Adrenal gland (tissue), 12 donors: ENCODE results near the gene GNAT1. TPM values are rescaled to one million over a fixed set of nuclear protein-coding genes. Genes with fewer than 3 reads are reported as not detected.

ENCODE experiments used
- DNase-seq, 7 donors: peaks; one replicate each; pipeline ENCODE4 v3.0.0-alpha.2; 2019 to 2020
- H3K27ac ChIP-seq, 5 donors: fragments of 200-600 bp; sonication (generic) in 4 of 5; 1 replicate in 3 of 5; 2 replicates in 2 of 5; pipeline versions ENCODE4 v1.5.1 to v1.8.0; 2016 to 2020; ENCODE audit warnings: mild to moderate bottlenecking in 1 of 5
- H3K27me3 ChIP-seq: fragments of 200-600 bp; 2 replicates; pipeline ENCODE4 v1.8.0; 2021
- H3K36me3 ChIP-seq, 2 donors: fragments of 200-600 bp; replicated peaks in 1 of 2; 1 replicate in 1 of 2; 2 replicates in 1 of 2; pipeline versions ENCODE4 v1.5.1 to v1.8.0; 2018 to 2022
- H3K4me1 ChIP-seq, 2 donors: fragments of 200-600 bp; replicated peaks in 1 of 2; 1 replicate in 1 of 2; 2 replicates in 1 of 2; pipeline versions ENCODE4 v1.5.1 to v1.8.0; 2018 to 2021
- H3K4me3 ChIP-seq, 4 donors: fragments of 200-600 bp; sonication (generic) in 3 of 4; one replicate each; pipeline ENCODE4 v1.5.1; 2016 to 2018
- H3K9me3 ChIP-seq, 3 donors: fragments of 200-600 bp; sonication (generic) in 1 of 3; replicated peaks in 1 of 3; 1 replicate in 2 of 3; 2 replicates in 1 of 3; pipeline versions ENCODE4 v1.5.1 to v1.8.0; 2016 to 2021
- POLR2A ChIP-seq, 2 donors: fragments of 450-650 bp; IDR thresholded peaks; one replicate each; pipeline ENCODE4 v1.6.1; 2017; ENCODE audit warnings: antibody characterized with exemption in 2 of 2, mild to moderate bottlenecking in 2 of 2, moderate library complexity in 1 of 2
- WGBS, 4 donors: extraction: QIAGEN DNeasy Blood & Tissue Kit in 2 of 4; methylation state at CpG; one replicate each; pipeline versions ENCODE4 v1.1.5 to v1.1.7; 2013 to 2017; 5-methylcytosine and 5-hydroxymethylcytosine counted together
- intact Hi-C, 2 donors: fragments of 100-400 bp; cut with DNase I; formaldehyde crosslinking; loops; one replicate each; pipeline versions ENCODE4 v1.14.1 to v1.15.0; 2022 to 2023
- polyA plus RNA-seq, 3 donors: library from polyadenylated mRNA; stranded (reverse); fragments of 200-250 nt in 2 of 3; fragments of 350-450 nt in 1 of 3; fragmentation: Illumina TruSeq in 1 of 3; extraction: RNeasy Lipid Tissue Mini Kit (QIAGEN cat#74804) in 1 of 3; gene quantifications; one replicate each; pipeline ENCODE4 v1.2.3, GENCODE V29; 2013 to 2014
- total RNA-seq, 9 donors: library from RNA; depleted of rRNA in 4 of 9; stranded (reverse); fragments of >200 nt in 4 of 9; fragments of 120-200 nt in 1 of 9; fragmentation: NEBNext Ultra II Directional in 1 of 9; extraction: Animal tissue kit (Norgen Biotek cat#: 25700) in 1 of 9; gene quantifications; one replicate each; pipeline versions ENCODE4 v1.1.0 to v1.2.4, GENCODE V29; 2013 to 2023
- TF ChIP-seq, protein P1 (sequence below), 6 experiments: fragments of 450-650 bp in 4 of 6; fragments of 200-600 bp in 2 of 6; sonication (generic) in 1 of 6; IDR thresholded peaks; 1 replicate in 5 of 6; 2 replicates in 1 of 6; pipeline versions ENCODE4 v1.5.1 to v1.8.0; 2016 to 2021; ENCODE audit warnings: antibody characterized with exemption in 6 of 6, mild to moderate bottlenecking in 2 of 6, moderate library complexity in 1 of 6
- donor health status: healthy with polysubstance abuse.
- donor health status: Bipolar disorder and iron deficiency.
- donor health status: DM: yes; HTN: yes; CAD: no.
- donor health status: DM: no; HTN: no; CAD: no.
- donor health status: DM: no; HTN: no; CAD: no.
- donor health status: DM: yes; HTN: yes; CAD: no.

Gene GNAT1
- total and polyA plus RNA-seq, 12 donors: not detected

DNA sequence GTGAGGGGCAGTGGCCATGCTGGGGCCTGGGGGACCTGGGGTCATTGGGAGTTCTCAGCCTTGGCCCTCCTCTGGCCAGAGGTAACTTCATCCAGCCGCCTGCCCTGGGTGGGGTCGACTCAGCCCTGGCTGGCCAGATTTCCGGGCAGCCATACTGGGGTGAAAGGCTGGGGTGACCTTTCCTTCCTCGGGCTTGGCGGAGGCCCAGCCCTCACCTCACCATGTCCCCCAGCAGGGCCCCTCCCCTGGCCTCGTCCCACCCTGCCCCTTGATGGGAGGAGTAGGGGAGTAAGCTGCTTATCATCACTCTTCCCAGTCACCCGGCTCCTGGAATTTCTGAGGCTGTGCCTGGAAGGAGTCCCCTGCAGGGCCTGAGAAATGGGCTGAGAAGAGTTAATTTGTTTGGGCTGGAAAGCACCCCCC lies 30.8 kb upstream of the GNAT1 start:
- intact Hi-C loops: no loop called here
- H3K4me1 ChIP-seq: peaks cover 13 to 21% of the 10 kb centered on the region in 2 donors
- TF ChIP-seq POLR2A (IDR thresholded peaks at IDR 0.05): no peak
- TF ChIP-seq, protein P1, sequence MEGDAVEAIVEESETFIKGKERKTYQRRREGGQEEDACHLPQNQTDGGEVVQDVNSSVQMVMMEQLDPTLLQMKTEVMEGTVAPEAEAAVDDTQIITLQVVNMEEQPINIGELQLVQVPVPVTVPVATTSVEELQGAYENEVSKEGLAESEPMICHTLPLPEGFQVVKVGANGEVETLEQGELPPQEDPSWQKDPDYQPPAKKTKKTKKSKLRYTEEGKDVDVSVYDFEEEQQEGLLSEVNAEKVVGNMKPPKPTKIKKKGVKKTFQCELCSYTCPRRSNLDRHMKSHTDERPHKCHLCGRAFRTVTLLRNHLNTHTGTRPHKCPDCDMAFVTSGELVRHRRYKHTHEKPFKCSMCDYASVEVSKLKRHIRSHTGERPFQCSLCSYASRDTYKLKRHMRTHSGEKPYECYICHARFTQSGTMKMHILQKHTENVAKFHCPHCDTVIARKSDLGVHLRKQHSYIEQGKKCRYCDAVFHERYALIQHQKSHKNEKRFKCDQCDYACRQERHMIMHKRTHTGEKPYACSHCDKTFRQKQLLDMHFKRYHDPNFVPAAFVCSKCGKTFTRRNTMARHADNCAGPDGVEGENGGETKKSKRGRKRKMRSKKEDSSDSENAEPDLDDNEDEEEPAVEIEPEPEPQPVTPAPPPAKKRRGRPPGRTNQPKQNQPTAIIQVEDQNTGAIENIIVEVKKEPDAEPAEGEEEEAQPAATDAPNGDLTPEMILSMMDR (IDR thresholded peaks at IDR 0.05): no peak
- no peaks in the 10 kb centered on the region for H3K36me3 ChIP-seq
- H3K4me3 ChIP-seq: no peak overlapping the region
- H3K27me3 ChIP-seq: no peaks in the 10 kb centered on the region
- H3K9me3 ChIP-seq: no peaks in the 10 kb centered on the region
- H3K27ac ChIP-seq: peak overlapping the region in 2 of 5 donors; percentile 3 to 65
- 45 to 70% (median 63%) methylated on average over 2 to 7 of the region's 7 CpGs for WGBS, 4 donors
- peak in 4 of 7 donors; percentile 24 to 61 (median 47) for DNase-seq

DNA sequence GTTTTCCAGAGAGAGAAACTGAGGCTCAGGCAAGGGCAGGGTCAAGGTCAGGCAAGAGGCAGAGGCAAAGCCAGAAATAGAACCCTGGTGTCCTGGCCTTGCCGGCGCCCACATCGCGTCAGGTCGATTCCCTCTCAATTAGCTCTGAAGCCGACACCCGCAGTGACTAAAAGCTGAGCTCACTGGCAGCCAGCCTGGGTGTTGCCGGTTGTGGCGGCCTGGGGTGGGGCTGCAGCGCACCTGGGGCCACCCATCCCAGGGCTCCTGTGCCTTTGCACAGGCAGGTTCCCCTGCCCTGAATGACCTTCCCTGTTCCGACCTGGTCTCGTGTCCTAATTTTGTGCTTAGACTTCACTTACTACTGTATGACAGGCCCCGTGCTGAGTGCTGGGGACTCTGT lies 30.1 kb upstream of the GNAT1 start:
- Histone ChIP-seq H3K27ac (peak overlapping the region in 2 of 5 donors; percentile 19 to 65), H3K9me3 (no peaks in the 10 kb centered on the region), H3K4me1 (peaks cover 14 to 19% of the 10 kb centered on the region in 2 donors), H3K36me3 (no peaks in the 10 kb centered on the region), H3K27me3 (no peaks in the 10 kb centered on the region), H3K4me3 (no peak overlapping the region)
- no peak for DNase-seq
- intact Hi-C loops: no loop called here
- WGBS, 4 donors: 71 to 83% (median 78%) methylated on average over 3 to 13 of the region's 13 CpGs
- TF ChIP-seq, protein P1 (IDR thresholded peaks at IDR 0.05): no peak
- TF ChIP-seq POLR2A (IDR thresholded peaks at IDR 0.05): no peak

DNA sequence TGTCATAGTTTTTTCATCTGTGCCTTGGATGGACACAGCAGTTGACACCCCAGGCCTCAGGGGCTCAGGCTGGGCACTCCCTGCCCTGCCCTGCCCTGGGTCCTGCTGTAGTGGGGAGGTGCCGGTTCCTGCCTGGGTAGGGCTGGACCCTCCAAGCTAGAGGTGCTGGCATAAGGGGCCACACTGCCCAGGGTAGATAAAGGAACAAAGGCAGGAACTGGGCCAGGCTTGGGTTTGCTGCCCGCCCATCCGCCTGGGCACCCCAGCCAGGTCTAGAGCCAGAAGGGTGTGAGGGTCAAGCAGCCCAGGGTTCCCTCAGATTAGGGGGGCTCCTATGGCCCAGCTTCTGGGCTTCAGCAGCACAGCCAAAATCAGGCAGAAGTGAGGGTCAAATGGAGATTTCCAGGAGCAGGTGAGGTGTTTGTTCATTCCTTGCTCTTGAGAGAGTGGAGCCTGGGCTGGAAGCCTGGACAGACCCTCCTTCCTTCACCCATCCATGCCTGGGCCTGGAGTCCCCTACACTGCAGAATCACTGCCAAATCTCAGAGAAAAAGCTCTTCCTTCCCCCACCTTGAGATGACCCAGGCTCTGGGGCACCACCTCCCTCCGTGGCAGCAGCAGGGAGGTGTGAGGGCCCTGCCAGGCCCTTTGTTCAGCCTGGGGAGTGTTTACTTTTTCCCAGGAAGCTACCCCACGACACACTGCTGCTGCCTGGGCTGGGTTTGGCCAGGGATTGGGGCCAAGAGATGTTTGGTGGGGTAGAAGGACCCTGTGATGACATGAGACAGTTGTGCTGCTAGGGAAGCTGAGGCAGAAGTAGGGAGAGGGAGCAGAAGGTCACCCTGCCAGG lies 29.2 kb upstream of the GNAT1 start:
- Histone ChIP-seq H3K4me3 (no peak overlapping the region), H3K9me3 (no peaks in the 10 kb centered on the region), H3K36me3 (no peaks in the 10 kb centered on the region), H3K4me1 (peaks cover 14 to 19% of the 10 kb centered on the region in 2 donors), H3K27ac (peak overlapping the region in 3 of 5 donors; percentile 3 to 19 (median 8)), H3K27me3 (no peaks in the 10 kb centered on the region)
- DNase-seq: no peak
- 73 to 94% (median 80%) methylated on average over 3 to 5 of the region's 5 CpGs for WGBS, 4 donors
- TF ChIP-seq, protein P1 (IDR thresholded peaks at IDR 0.05): no peak
- no peak for TF ChIP-seq POLR2A (IDR thresholded peaks at IDR 0.05)
- intact Hi-C loops: no loop called here

DNA sequence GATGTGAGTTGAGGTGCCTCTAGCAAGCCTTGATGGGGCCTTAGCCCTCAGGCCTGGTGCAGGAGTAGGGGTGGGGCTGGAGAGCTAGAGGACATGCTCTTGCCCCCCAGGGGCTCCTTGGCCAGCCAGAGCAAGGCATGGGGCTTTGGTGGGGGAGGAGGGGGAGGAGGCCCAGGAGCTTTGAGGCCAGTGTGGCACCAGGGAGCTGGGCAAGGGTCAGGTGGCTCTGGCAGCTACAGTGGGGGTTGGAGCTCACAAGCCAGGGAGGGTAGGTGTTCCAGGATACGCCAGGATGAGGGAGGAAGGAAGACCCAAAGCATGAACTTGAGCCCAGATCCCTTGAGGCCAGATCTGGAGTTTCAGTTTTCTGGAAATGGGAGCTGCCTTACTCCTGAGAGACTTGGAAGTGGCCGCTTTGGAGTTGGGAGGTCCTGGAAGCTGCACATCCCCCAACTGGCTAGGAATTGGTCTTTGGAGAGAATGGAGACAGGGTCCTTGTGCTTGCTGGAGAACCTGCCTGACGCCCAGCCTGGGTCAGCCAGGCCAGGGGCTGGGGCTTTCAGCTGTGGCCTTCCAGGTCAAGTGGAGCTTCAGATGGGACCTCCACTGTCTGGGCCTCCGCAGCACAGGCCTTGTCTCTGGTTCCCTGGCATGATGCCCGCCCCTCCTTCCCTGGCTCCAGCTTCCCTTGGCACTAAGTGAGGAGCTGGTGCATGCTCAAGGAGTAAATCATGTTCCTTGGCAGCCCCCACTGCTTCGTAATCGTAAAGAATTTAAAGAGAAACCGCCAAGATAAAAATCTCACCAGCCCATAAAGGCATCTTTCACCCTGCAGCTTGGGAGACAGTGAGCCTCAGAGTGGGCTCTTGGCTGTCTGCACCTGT lies 27.6 kb upstream of the GNAT1 start:
- Histone ChIP-seq H3K27me3 (no peaks in the 10 kb centered on the region), H3K27ac (peak overlapping the region in 1 of 5 donors; percentile 68), H3K4me1 (peaks cover 14 to 19% of the 10 kb centered on the region in 2 donors), H3K9me3 (no peaks in the 10 kb centered on the region), H3K4me3 (no peak overlapping the region), H3K36me3 (no peaks in the 10 kb centered on the region)
- DNase-seq: peak; percentile 71 to 90 (median 87)
- WGBS, 4 donors: 39 to 55% (median 53%) methylated on average over 7 to 8 of the region's 8 CpGs
- TF ChIP-seq, protein P1 (IDR thresholded peaks at IDR 0.05): no peak
- no peak for TF ChIP-seq POLR2A (IDR thresholded peaks at IDR 0.05)
- intact Hi-C loops: no loop called here
